Activated CD4-positive, CD25-positive, alpha-beta regulatory T cell treated with anti-CD3 and anti-CD28 coated beads, Interleukin-2, amount 50 U/mL, for 24 hours (primary cell): ENCODE measurements around the gene BCKDHA.

ENCODE experiments used
- ATAC-seq, 2 donors: fragments of 150-1000 bp; cut with Tn5 transposase; one replicate each; pipeline ENCODE4 v1.10.0; 2021; ENCODE audit warnings: mild to moderate bottlenecking in 1 of 2, moderate library complexity in 1 of 2

BCKDHA gene

DNA sequence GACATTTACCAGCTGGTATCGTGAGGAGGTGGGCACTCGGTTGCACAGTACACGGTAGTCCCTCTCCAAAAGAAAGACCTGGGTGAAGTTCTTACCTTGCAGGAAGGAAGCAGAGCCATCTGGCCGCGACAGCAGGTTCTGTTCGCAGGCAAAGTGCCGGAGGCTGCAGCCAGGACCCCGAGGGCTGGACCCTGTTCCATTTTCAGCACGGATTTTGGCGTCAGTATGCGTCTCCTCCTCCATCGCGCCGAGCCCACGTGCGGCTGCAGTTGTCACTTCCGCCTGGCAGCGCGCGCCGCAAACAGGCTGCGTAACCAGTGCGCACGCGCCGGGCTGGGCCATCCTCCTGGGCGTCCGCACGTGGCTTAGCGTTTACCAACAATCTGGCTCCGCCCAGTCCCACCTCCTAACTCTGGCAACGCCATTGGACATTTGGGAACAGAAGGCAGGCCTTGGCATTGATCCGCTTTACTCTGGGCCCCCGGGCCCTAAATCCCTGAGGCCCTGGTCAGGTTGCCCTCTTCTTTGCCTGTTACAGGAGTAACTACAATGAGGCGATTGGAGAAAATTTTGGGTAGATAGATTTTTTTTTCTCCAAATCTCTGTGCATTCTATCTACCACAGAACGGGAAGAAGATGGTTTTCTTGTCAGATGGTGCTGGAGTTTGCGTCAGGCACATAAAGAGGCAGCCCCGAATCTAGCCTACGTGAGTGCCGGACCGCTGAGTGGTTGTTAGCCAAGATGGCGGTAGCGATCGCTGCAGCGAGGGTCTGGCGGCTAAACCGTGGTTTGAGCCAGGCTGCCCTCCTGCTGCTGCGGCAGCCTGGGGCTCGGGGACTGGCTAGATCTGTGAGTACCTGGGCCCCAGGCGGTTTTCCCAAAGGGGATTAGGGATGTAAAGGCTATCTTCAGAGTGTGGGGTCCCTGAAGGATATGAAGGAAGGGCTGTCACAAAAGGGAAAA lies at the start of gene BCKDHA, which contains the start of gene EXOSC5:
BCKDHA (plus strand) TSS at position 733 of the 964 bp plus-strand sequence; CDS start at position 743, 10 bp downstream.
EXOSC5 (minus strand) TSS at position 274 of the 964 bp plus-strand sequence; CDS start at position 243, 31 bp downstream.
- peak; percentile 99 for ATAC-seq

DNA sequence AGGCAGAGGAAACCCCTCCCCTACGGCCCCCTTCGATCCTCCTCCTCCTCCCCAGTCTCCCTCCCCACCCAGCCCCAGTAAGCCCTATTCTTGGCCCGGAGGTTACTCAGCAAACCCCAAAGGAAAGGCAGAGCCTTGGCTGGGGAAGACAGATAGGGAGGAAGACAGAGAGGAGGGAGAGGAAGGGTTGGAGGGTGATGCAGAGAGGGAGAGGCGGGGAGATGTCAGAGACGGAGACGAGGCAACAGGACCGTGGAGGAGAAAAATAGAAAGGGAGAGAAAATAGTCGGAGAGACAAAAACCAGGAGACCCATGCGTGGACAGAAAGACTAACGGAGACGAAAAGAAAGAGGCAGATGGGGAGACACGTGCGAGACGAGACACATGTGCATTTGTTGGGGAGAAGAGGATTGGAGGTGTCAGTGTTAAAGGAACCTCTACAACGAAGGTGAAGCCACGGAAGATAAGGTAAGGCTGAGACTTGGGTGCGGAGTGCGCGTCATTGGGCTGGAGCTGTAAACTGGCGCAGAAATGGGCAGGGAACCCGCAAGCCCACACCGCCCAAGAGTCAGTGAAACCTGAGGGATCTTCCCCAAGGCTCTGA lies 46.8 kb upstream of the BCKDHA start:
- ATAC-seq, result peak; percentile 5 to 12

DNA sequence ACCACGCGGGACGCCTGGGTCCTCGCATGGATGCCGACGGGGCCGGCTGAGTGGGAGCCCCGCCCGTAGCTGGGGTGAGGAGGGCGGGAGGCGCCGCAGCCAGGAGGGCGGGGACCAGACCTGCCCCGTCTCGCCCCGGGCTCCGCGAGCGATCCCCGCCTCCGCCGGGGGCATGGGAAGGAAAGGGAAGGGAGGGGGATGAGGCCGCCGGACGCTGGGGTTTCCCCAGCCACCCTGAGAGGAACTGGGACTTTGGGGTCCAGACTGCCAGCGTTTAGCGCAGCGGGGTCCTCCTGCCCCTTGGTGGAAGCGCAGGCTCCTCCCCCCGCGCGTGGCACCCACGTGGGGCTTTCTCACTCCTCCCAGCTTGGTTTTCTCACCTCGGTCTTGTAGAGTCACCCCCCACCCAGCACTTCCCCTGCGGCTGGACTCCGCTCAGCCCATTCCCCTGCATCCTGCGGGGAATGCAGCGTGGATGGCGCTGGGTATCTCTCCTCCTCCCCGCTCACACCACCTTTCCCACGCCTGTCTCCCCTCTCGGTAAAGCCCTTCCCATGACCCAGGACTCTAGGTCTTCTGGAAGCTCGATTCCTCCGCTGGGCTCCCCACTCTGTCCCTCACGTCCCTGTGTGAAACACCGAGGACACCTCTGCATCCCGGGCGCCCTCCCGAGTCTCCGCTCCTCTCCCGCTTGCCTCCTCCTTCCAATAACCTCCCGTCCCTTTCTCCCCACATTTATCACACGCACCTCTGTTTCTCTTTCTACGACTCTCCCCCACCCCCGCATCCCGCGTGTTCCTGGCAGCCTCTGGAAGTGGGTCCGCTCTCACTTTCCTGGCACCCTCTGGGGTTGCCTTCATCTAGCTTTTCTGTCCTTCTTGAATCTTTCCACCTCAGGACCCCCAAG lies 46.0 kb upstream of the BCKDHA start:
- peak; percentile 64 to 69 for ATAC-seq

DNA sequence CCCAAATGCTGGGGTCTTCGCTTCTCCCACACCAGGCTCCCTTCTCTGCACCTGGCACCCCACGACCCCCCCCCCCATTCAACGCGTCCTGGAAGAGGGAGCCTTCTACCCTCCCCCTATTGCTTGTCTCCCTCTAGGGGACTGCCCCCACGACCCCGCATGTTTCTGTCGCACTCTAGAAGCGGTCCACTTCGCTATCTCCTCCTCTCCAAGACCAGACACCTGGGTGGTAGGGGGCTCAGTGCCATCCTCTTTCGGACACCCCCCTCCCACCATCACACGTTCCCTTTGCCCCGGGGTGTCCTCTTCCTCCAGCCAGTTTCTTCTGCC lies 45.4 kb upstream of the BCKDHA start:
- ATAC-seq, result no peak

DNA sequence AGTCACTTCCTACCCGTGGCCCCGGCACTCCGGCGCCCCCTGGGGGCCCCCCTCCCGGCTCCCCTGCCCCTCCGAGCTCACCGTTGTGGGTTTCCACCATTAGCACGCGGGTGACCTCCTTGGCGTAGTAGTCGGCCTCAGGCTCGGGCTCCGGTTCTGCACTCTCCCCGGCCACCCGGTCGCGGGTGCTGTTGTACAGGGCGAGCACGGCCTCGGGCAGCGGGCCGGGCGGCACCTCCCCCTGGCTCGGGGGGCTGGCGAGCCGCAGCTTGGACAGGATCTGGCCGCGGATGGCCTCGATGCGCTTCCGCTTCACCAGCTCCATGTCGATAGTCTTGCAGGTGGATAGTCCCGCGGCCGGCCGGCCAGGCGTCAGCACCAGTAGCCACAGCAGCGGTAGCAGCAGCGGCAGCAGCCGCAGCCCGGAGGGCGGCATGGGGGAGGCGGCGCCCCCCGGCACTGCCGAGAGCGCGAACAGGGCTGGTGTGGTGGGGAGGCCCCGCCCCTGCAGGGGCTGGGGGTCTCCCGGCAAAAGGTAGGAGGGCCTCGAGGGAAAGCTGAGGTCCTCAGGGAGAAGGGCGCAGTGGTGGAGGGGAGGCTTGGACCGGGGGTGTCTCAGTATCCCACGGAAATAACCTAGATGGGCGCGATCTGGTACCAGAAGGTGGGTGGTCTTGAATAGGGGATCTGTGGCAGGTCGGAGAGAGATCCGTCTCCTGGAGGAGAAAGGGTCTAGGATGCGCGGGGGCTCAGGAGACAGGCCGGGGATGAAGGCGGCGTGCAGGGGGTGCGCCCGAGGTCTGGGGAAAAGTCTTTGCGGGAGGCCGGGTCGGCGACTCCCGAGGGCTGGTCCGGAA lies 44.8 kb upstream of the BCKDHA start:
- peak; percentile 23 to 30 for ATAC-seq

DNA sequence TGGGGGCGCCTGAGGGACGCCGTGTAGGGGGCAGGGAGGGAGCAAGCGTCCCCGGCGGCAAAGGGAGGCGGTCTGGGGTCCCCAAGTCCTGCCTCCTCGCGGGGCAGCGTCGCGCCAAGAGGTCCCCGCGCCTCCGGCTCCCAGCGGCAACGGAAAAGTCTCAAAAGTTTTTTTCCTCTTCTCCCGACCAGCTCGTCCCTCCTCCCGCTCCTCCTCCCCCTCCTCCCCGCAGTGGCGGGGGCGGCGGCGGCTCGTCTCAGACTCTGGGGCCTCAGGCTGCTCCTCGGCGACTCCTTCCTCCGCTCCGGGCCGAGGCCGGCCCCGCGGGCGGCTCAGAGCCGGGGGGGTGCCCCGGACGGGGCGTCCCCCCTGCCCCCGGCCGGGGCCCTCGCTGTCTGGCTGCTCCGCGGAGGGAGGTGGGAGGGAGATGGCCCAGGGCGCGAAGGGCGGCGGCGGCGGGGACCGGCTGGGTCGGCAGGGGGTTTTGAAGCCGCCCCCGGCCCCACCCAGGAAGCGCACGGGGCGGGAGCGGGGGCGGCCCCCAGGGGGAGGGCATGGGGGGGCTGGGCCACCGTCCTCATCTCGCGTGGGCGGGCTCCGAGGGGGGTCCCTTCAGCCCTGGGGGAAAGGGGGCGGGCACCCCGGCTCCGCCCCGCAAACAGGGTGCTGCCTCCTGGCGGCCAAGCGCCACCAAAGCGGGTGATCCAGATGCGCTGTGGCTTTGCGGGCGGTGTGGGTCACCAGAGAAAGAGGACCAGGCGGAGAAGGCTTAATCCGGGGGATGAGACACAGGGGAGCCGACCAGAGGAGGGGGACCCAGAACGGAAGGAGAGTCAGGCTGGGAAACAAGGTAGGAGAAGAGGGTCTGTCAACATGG lies 43.9 kb upstream of the BCKDHA start, which contains the start of gene TGFB1:
TGFB1 (minus strand) TSS at position 457 of the 877 bp plus-strand sequence. CDS start 878 bp downstream, outside the sequence.
- peak; percentile 39 to 40 for ATAC-seq

DNA sequence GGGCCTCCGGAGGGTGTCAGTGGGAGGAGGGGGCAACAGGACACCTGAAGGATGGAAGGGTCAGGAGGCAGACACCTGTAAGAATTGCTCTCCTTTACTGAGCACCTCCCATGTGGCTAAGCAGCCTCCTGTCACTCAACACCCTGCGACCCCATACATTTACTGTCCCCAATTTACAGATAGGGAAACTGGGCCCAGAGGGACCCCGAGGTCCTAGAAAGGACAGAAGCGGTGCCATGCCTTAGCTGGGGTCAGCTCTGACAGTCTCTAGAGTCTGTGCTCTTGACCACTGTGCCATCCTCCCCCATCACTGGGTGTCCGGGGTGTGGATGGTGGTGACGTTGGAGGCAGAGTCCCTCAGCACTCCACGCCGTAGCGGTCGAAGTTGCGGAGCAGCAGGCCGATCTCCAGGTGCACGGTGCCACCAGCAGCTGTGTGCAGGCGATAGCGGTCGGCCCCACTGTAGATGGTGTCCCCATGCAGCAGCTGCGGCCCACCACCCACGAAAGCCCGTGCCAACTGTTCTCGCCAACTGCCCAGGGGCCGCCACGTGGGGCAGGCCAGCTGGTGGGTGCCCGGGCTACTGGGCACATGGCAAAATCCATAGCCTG lies 43.2 kb upstream of the BCKDHA start:
- ATAC-seq, result no peak

DNA sequence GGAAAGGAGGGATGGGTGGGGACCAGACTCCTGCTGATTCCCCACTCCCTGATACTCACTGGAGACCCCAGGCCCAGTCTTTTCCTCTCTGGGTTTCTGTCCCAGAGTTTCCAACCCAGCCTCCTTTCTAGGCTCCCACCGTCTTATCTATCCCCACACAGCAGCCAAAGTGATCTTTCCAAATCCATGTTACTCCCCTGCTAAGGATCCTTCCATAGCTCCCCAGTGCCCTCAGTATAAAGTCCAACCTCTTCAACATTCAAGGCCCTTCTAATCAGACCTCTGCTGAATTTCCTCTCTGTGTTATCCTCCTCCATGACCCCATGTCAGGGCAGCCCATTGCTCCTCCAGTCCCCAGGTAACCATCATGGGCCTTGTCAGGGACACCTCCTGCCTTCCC lies 42.6 kb upstream of the BCKDHA start:
- no peak for ATAC-seq

DNA sequence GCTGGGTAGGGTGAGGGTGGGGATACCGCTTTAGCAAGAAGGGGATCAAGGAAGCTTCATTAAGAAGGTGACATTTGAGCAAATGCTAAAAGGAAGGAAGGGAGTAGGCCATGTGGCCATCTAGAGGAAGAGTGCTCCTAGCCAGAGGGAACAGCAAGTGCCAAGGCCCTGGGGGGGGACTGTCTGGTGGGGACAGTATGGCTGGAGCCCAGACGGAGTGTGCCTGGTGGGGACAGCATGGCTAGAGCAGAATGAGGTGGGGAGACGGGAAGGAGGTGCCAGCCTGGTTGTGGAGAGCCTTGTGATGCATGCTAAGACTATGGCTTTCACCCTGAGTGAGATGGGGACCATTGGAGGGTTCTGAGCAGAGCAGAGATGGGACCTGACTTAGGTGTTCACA lies 41.8 kb upstream of the BCKDHA start:
- no peak for ATAC-seq

DNA sequence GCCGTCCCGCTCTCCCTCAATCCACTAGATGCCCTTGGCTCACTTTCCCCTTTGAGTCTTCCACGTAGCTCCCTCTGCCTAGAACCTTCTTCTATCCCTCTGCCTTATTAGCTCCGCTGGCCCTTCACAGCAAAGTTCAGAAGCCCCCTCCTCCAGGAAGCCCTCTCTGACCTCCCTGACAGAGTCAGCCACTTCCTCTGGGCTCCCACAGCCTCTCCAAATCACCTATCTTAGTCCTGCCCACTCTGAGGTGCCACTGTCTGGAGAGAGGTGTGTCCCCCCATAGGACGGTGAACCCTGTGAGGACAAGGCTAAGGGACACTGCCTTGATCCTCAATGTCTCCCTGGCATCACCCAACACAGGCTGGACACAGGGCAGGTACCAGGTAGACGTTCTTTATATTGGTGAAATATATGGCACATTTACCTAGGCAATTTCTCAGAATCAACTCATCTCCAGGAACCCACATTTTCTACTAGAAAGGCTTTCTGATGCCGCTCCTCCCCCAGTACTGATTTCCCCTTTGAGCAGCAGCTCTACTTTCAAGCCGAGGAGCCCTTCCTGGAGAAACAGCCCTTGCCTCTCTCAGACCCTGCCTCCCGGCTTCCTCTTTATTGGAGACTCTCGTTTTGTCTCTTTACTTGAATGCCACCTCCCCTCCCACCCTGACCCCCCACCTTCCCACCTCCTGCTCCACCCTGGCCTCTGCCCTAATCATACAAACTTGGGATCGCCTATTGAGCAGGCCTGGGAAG lies 40.5 kb upstream of the BCKDHA start:
- ATAC-seq, result no peak

DNA sequence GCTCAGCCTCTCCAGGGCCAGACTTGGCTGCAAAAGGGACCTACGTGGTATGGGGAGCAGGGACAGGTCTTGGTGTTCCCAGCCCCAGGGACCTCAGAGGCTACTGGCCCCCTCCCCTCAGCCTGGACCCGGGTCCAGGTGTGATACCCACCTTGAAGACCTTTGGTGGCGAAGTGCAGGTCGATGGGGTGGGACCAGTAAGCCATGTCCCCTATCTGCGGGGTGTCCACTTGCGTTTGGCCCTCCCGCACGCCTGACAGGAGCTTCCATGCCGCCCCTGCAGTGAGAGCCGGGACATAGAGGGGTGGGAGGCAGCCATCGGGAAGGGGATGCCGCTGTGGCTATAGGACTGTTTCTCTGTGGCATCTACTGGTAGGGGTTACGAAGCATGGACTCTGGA lies 39.9 kb upstream of the BCKDHA start:
- no peak for ATAC-seq

DNA sequence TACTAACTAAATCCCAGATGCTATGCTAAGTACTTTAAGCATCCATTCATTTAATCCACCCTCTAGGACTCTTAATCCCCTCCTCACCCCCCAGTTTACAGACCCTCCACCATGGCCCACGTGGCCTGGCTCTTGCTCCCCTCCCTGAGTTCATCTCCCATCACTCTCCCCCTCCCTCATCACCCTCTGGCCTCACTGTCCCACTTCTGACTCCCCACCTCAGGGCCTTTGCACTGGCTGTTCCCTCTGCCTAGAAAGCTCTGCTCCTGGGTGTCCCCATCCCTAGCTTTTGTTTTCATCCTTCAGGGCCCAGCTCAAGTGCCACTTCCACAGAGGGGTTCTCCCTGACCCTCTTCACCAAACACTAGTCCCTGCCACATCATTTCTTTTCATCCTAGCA lies 37.9 kb upstream of the BCKDHA start:
- no peak for ATAC-seq

DNA sequence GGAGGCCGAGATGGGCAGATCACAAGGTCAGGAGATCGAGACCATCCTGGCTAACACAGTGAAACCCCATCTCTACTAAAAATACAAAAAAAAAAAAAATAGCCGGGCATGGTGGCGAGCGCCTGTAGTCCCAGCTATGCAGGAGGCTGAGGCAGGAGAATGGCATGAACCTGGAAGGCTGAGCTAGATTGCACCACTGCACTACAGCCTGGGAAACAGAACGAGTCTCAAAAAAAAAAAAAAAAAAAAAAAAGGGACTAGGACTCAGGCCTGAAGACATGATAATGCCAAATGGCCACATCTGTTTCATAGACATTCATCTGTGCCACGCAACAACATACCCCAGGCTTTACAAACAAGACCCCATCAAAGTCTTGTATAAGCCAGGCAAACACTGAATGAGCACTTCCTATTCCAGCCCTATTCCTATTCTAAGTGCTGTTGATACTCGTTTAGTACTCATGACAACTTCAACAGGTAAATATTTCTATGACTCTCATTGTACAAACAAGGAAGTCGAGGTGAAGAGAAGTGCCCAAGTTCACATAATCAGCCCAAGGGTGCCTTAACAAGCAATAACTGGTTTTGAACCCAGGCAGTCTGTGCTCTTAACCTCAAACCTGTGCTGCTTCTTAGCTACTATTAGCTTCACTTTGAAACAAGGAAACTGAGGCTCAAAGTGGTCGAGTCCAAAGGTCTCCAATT lies 35.3 kb upstream of the BCKDHA start:
- ATAC-seq, result no peak

DNA sequence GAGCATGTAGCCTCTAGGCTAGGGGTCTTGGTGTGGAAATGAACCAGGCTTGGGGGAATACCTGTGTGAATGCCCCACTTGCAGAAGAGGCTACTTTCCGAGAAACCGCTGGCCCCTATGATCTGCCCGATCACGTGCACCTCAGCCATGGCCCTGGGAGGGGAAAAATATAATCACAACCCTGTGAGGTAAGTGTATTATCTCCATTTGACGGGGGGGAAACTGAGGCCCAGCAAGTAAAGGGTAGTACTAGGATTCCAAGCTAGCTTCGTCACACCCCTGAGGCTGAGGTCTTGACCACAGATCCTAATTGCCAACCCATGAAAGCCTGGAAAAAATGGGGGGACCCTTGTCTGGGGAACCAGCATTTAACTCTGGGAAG lies 34.3 kb upstream of the BCKDHA start:
- no peak for ATAC-seq

DNA sequence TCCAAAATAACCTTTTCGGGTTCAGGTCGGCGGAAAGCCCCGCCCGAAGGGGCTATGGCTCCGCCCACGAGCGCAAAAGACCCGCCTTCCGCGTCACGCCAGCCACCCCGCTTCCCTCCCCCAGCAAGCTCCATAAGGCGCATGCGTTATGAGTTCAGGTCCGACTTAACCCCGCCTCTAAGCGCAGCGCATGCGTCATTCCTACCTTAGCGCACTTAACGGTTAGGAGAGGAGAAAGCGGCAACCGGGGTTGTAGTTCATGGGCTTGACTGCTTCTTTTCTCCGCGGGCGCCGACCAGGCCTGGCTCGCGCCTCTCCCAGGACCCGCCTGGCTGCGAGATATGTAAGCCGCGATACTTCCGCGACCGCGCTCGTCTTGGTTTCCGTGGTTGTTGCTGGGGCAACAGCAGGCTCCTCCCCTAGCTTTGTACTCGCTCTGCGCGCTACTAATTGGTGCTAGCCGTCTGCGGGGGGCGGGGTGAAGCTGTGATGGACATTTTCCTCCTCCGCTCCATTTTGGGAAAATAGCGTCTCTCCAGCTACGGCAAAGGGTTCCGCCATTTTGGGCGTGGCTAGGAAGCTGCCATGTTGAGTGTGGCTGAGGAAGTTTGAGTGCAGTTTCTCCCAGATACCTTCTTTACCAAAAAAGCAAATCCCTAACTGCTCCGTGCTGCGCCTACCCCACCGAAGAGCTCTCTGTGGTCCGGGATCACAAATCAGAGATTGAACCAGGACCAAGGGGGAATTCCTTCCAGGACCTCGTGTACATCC lies 33.7 kb upstream of the BCKDHA start, which contains the start of gene B9D2:
B9D2 (minus strand) TSS at position 397 of the 771 bp plus-strand sequence. CDS start 630 bp downstream, outside the sequence.
- peak; percentile 98 for ATAC-seq

DNA sequence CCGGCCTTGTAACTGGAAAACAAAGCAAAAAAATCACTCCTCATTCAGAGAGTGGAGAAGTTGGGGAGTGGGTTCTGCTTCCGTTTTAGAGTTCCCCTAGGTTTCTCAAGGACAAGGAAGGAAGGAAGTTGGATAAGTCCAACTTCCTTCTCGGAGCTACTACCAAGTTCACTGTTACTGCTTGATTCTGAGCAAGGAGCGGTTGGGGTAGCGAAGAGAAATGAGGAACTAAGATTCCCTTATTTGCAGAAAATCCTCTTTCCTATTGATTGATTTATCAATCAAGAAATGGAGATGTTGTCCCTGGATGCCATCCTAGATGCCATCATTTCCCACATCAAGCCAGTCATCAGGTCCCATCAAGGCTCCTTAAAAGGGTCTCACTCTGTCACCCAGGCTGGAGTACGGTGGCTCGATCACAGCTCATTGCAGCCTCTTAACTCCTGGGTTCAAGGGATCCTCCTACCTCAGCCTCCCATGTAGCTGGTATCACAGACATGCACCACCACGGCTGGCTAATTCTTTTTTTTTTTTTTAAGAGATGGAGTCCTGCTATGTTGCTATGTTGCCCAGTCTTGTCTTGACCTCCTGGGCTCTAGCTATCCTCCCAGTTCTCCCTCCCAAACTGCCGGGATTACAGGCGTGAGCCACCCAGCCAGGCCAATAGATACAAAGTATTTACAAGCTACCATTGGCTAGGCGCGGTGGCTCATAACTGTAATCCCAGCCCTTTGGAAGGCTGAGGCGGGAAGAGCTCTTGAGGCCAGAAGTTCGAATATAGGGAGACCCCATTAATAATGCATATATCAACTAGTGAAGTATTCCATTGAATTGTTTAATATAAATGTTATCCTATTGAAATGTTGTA lies 32.9 kb upstream of the BCKDHA start:
- ATAC-seq, result no peak

DNA sequence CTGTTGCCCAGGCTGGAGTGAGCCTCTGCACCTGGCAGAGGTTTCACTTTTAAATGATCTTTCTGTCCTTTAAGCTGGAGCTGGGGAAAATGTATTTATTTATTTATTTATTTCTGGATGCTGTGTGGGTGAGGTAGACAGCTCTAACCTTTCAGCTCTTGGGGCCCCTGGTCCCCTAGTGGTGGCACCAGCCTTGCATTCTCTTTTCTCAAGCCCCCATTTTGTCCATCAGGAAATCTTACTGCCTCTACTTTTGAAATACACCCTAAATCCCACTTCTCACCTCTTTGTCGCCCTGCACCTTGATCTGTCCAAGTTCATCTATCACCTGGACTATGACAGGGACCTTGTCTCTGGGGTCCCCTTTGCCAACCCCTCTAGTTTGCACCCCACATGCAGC lies 31.5 kb upstream of the BCKDHA start:
- no peak for ATAC-seq
